PC-9 (cell line): ENCODE measurements around the gene DMRTB1. TPM values are rescaled to one million over a fixed set of nuclear protein-coding genes. Genes with fewer than 3 reads are reported as not detected.

Experiments used
- BruUV-seq: library from RNA; stranded (reverse); fragments of 400-500 nt; replicated peaks from 2 replicates; lab custom pipeline; 2021; lab: Mats Ljungman, UMichigan
- CTCF ChIA-PET: fragments of 300-600 bp; sonication (Branson Sonifier 250); formaldehyde crosslinking; loops from one replicate; lab custom pipeline; 2022; ENCODE audit warnings: antibody characterized with exemption; lab: Charles Lee
- POLR2A ChIA-PET: fragments of 300-600 bp; sonication (Branson Sonifier 250); formaldehyde crosslinking; loops from one replicate; lab custom pipeline; 2022; ENCODE audit warnings: antibody characterized with exemption; ENCODE audit not compliant: unreplicated experiment; lab: Charles Lee
- DNase-seq, 2 experiments: peaks; one replicate each; pipeline versions ENCODE4 v3.0.0 to v3.0.0-alpha.2; 2015 to 2022; ENCODE audit warnings: mixed read lengths in 1 of 2
- H2AFZ ChIP-seq: fragments of 200-600 bp; sonication (generic); 2 replicates; pipeline ENCODE4 v1.8.1; 2017; ENCODE audit warnings: antibody characterized with exemption
- H3F3A ChIP-seq: fragments of 200-600 bp; sonication (generic); 2 replicates; pipeline ENCODE4 v1.8.1; 2017; ENCODE audit warnings: antibody characterized with exemption, mild to moderate bottlenecking, low read depth; ENCODE audit not compliant: insufficient read depth
- H3K27ac ChIP-seq: fragments of 200-600 bp; sonication (generic); 2 replicates; pipeline ENCODE4 v1.6.1; 2016; ENCODE audit warnings: mixed run types
- H3K27me3 ChIP-seq: fragments of 200-600 bp; sonication (generic); 2 replicates; pipeline ENCODE4 v1.6.1; 2016; ENCODE audit warnings: low read depth, mixed run types; ENCODE audit not compliant: insufficient read depth
- H3K36me3 ChIP-seq: fragments of 200-600 bp; sonication (generic); 2 replicates; pipeline ENCODE4 v1.6.1; 2016; ENCODE audit warnings: low read depth, mixed run types
- H3K4me1 ChIP-seq: fragments of 200-600 bp; sonication (generic); replicated peaks from 2 replicates; pipeline ENCODE4 v1.6.1; 2016; ENCODE audit warnings: mixed run types; ENCODE audit not compliant: insufficient read depth
- H3K4me2 ChIP-seq: fragments of 200-600 bp; sonication (generic); 2 replicates; pipeline ENCODE4 v1.6.1; 2017; ENCODE audit warnings: mixed run types
- H3K4me3 ChIP-seq: fragments of 200-600 bp; sonication (generic); 2 replicates; pipeline ENCODE4 v1.6.1; 2016; ENCODE audit warnings: mixed run types
- H3K79me2 ChIP-seq: fragments of 200-600 bp; sonication (generic); 2 replicates; pipeline ENCODE4 v1.6.1; 2017; ENCODE audit warnings: low read depth, mixed run types
- H3K9me2 ChIP-seq: fragments of 200-600 bp; sonication (generic); 2 replicates; pipeline ENCODE4 v1.8.1; 2017; ENCODE audit warnings: mild to moderate bottlenecking; ENCODE audit not compliant: insufficient read depth
- H3K9me3 ChIP-seq: fragments of 200-600 bp; sonication (generic); 2 replicates; pipeline ENCODE4 v1.8.1; 2016; ENCODE audit warnings: low read depth; ENCODE audit not compliant: insufficient read depth
- H4K20me1 ChIP-seq: fragments of 200-600 bp; sonication (generic); 2 replicates; pipeline ENCODE4 v1.8.1; 2017; ENCODE audit not compliant: insufficient read depth
- CTCF ChIP-seq: fragments of 200-600 bp; sonication (generic); conservative IDR thresholded peaks from 2 replicates; pipeline ENCODE4 v1.6.1; 2017; ENCODE audit warnings: mixed run types, antibody characterized with exemption, mild to moderate bottlenecking, moderate library complexity
- EZH2 ChIP-seq: fragments of 200-600 bp; sonication (generic); IDR thresholded peaks from 2 replicates; pipeline ENCODE4 v1.8.0; 2017; ENCODE audit warnings: antibody characterized with exemption, low read depth
- intact Hi-C: fragments of 100-400 bp; cut with micrococcal nuclease; formaldehyde crosslinking; loops from one replicate; pipeline ENCODE4 v1.10.0; 2022; ENCODE audit not compliant: unreplicated experiment
- total RNA-seq: library from RNA; stranded (reverse); gene quantifications from 2 replicates; pipeline ENCODE4 v1.2.3, GENCODE V29; 2021

DMRTB1 gene
- total RNA-seq, 1 experiment from 2014 or later, result not detected

GRCh38 chr1:53467391-53467790 lies 8.2 kb downstream of the DMRTB1 start:
- H3K4me1 ChIP-seq, result no peaks in the 10 kb centered on the region
- no peak overlapping the region for H3K27ac ChIP-seq
- H2AFZ ChIP-seq, result no peak overlapping the region
- H3K4me3 ChIP-seq, result no peak overlapping the region
- ChIA-PET CTCF (no interaction called here), POLR2A (no interaction called here)
- no peaks in the 10 kb centered on the region for H3F3A ChIP-seq
- no peaks in the 10 kb centered on the region for H3K9me3 ChIP-seq
- TF ChIP-seq CTCF, result no peak
- intact Hi-C loops, result no loop called here
- no peak for DNase-seq
- H3K27me3 ChIP-seq, result no peaks in the 10 kb centered on the region
- H3K9me2 ChIP-seq, result no peaks in the 10 kb centered on the region
- no peaks in the 10 kb centered on the region for H3K79me2 ChIP-seq
- H3K36me3 ChIP-seq, result no peaks in the 10 kb centered on the region
- H4K20me1 ChIP-seq, result no peaks in the 10 kb centered on the region
- H3K4me2 ChIP-seq, result no peak overlapping the region
- BruUV-seq, result no TSS peak

- no TSS peak for BruUV-seq
- Histone ChIP-seq H3F3A (no peaks in the 10 kb centered on the region), H3K4me1 (no peaks in the 10 kb centered on the region)
These were observed 9.2 kb downstream of the DMRTB1 start for GRCh38 chr1:53468374-53468773.

GRCh38 chr1:53469373-53469772 lies 10.2 kb downstream of the DMRTB1 start:
- no TSS peak for BruUV-seq
- no peak overlapping the region for H2AFZ ChIP-seq
- H3K27me3 ChIP-seq, result peaks cover 2% of the 10 kb centered on the region; the same call in 1 of the 2 replicates
- no peaks in the 10 kb centered on the region for H3K9me3 ChIP-seq
- H3K36me3 ChIP-seq, result no peaks in the 10 kb centered on the region
- POLR2A ChIA-PET, result no interaction called here
- no peaks in the 10 kb centered on the region for H3F3A ChIP-seq
- peak in 1 of 2 experiments; percentile 15 for DNase-seq
- no peak for TF ChIP-seq CTCF
- no peak for TF ChIP-seq EZH2
- H3K4me3 ChIP-seq, result no peak overlapping the region
- no peaks in the 10 kb centered on the region for H4K20me1 ChIP-seq
- H3K4me2 ChIP-seq, result no peak overlapping the region
- H3K9me2 ChIP-seq, result no peaks in the 10 kb centered on the region
- no peak overlapping the region for H3K27ac ChIP-seq
- intact Hi-C loops, result no loop called here
- no peaks in the 10 kb centered on the region for H3K79me2 ChIP-seq
- CTCF ChIA-PET, result no interaction called here
- no peaks in the 10 kb centered on the region for H3K4me1 ChIP-seq

More at GRCh38 chr1:53468374-53468773, 9.2 kb downstream of the DMRTB1 start:
- Histone ChIP-seq H3K79me2 (no peaks in the 10 kb centered on the region), H3K36me3 (no peaks in the 10 kb centered on the region), H3K4me3 (no peak overlapping the region), H3K9me2 (no peaks in the 10 kb centered on the region), H3K4me2 (no peak overlapping the region), H3K27ac (no peak overlapping the region), H4K20me1 (no peaks in the 10 kb centered on the region), H2AFZ (no peak overlapping the region), H3K9me3 (no peaks in the 10 kb centered on the region), H3K27me3 (no peaks in the 10 kb centered on the region)
- peak in 1 of 2 experiments; percentile 27 for DNase-seq
- ChIA-PET CTCF (no interaction called here), POLR2A (no interaction called here)
- intact Hi-C loops, result no loop called here
- TF ChIP-seq EZH2, result no peak
- no peak for TF ChIP-seq CTCF
